ENCODE measurements around the gene ERG. TPM values are rescaled to one million over a fixed set of nuclear protein-coding genes. Genes with fewer than 3 reads are reported as not detected.

ERG gene
- total RNA-seq, 1 experiment from 2014 or later = 4.5 TPM

GRCh38 chr21:38499296-38499695, 1.0 kb upstream of the ERG start:
- ChIA-PET CTCF (interaction anchor here (0.9 kb wide), 1 partner anchor 170 kb away, joined by 3 read pairs; no protein-coding TSS in a partner anchor), POLR2A (no interaction called here)
- H3K4me1 Mint-ChIP-seq = peaks cover 60% of the 10 kb centered on the region
- DNase-seq (ENCODE audit: low spot score) (no peak), ATAC-seq (no peak)
- no peaks in the 10 kb centered on the region for H3K27me3 Mint-ChIP-seq (ENCODE audit: low read depth)
- no peak overlapping the region for H3K4me3 Mint-ChIP-seq
- H3K36me3 Mint-ChIP-seq = no peaks in the 10 kb centered on the region; the same call in 1 of the 2 replicates
- TF ChIP-seq SMAD4 (CRISPR knock-in tag; IDR thresholded peaks at IDR 0.05) (no peak), MAX (CRISPR knock-in tag; IDR thresholded peaks at IDR 0.05) (no peak), SP1 (CRISPR knock-in tag; conservative IDR thresholded peaks at IDR 0.05) (no peak), ZNF121 (CRISPR knock-in tag; IDR thresholded peaks at IDR 0.05) (no peak)
- H3K27ac Mint-ChIP-seq = no peak overlapping the region
- H3K9me3 Mint-ChIP-seq = 0 out of 2 replicates have a peak, but pooled peaks cover 6% of the 10 kb centered on the region

GRCh38 chr21:38496224-38496623, 2.1 kb downstream of the ERG start:
- Mint-ChIP-seq H3K9me3 (no peaks in the 10 kb centered on the region), H3K27ac (no peak overlapping the region; the same call in 1 of the 2 replicates), H3K4me1 (peaks cover 77% of the 10 kb centered on the region), H3K36me3 (no peaks in the 10 kb centered on the region), H3K4me3 (no peak overlapping the region), H3K27me3 (ENCODE audit: low read depth) (no peaks in the 10 kb centered on the region)
- POLR2A ChIA-PET = no interaction called here
- no peak for TF ChIP-seq TCF7 (CRISPR knock-in tag; IDR thresholded peaks at IDR 0.05; ENCODE audit: low read depth)
- TF ChIP-seq ZSCAN18 (CRISPR knock-in tag; IDR thresholded peaks at IDR 0.05) = no peak
- TF ChIP-seq ZBTB43 (CRISPR knock-in tag; IDR thresholded peaks at IDR 0.05) = no peak
- TF ChIP-seq HMGXB4 (CRISPR knock-in tag; IDR thresholded peaks at IDR 0.05) = no peak
- TF ChIP-seq ATF3 (CRISPR knock-in tag; conservative IDR thresholded peaks at IDR 0.05) = no peak
- TF ChIP-seq JUN (CRISPR knock-in tag; IDR thresholded peaks at IDR 0.05) = no peak
- no peak for TF ChIP-seq RORB (CRISPR knock-in tag; IDR thresholded peaks at IDR 0.05)
- no peak for TF ChIP-seq FOXK1 (CRISPR knock-in tag; IDR thresholded peaks at IDR 0.05)
- TF ChIP-seq NFE2L1 (CRISPR knock-in tag; IDR thresholded peaks at IDR 0.05) = no peak
- no peak for TF ChIP-seq TEAD1 (CRISPR knock-in tag; IDR thresholded peaks at IDR 0.05)
- CTCF ChIA-PET = no interaction called here
- no peak for DNase-seq (ENCODE audit: low spot score)
- ATAC-seq = no peak

GRCh38 chr21:38495696-38496095, 2.6 kb downstream of the ERG start:
- POLR2A ChIA-PET = no interaction called here
- CTCF ChIA-PET = no interaction called here
- H3K4me3 Mint-ChIP-seq = no peak overlapping the region
- no peaks in the 10 kb centered on the region for H3K36me3 Mint-ChIP-seq
- H3K4me1 Mint-ChIP-seq = peaks cover 82% of the 10 kb centered on the region
- H3K27ac Mint-ChIP-seq = 0 out of 2 replicates have a peak overlapping the region, but pooled peaks have one; percentile 19
- H3K27me3 Mint-ChIP-seq (ENCODE audit: low read depth) = no peaks in the 10 kb centered on the region
- ATAC-seq (no peak), DNase-seq (ENCODE audit: low spot score) (no peak)
- H3K9me3 Mint-ChIP-seq = no peaks in the 10 kb centered on the region
- TF ChIP-seq ZMAT4 (CRISPR knock-in tag; IDR thresholded peaks at IDR 0.05) (no peak), ELF4 (CRISPR knock-in tag; IDR thresholded peaks at IDR 0.05; ENCODE audit: low read depth) (no peak), SMAD3 (CRISPR knock-in tag; IDR thresholded peaks at IDR 0.05; ENCODE audit: borderline replicate concordance) (no peak), ATF6 (CRISPR knock-in tag; IDR thresholded peaks at IDR 0.05) (no peak), ZNF425 (CRISPR knock-in tag; conservative IDR thresholded peaks at IDR 0.05) (no peak), KAT7 (CRISPR knock-in tag; IDR thresholded peaks at IDR 0.05; ENCODE audit: borderline replicate concordance) (no peak), SMAD4 (CRISPR knock-in tag; IDR thresholded peaks at IDR 0.05) (no peak), FOXK1 (CRISPR knock-in tag; IDR thresholded peaks at IDR 0.05) (no peak), FOXP1 (CRISPR knock-in tag; IDR thresholded peaks at IDR 0.05; ENCODE audit: borderline replicate concordance) (no peak), ZNF423 (CRISPR knock-in tag; IDR thresholded peaks at IDR 0.05) (no peak), GABPB1 (CRISPR knock-in tag; IDR thresholded peaks at IDR 0.05) (no peak)

Data from WTC11 (cell line).